Esophagus muscularis mucosa (tissue), 4 donors: ENCODE measurements around the gene PDE8A.

Experiments used
- EP300 ChIP-seq: sonication (generic); formaldehyde crosslinking; IDR thresholded peaks from one replicate; pipeline ENCODE4 v1.6.1; 2017; ENCODE audit warnings: antibody characterized with exemption
- POLR2AphosphoS5 ChIP-seq, 2 donors: sonication (generic); formaldehyde crosslinking; IDR thresholded peaks; one replicate each; pipeline ENCODE4 v1.6.1; 2017; ENCODE audit warnings: antibody characterized with exemption in 2 of 2
- TF ChIP-seq, protein P1 (sequence below), 3 experiments: fragments of 200-600 bp in 2 of 3; fragments of 450-650 bp in 1 of 3; sonication (generic) in 2 of 3; IDR thresholded peaks; one replicate each; pipeline ENCODE4 v1.5.1; 2017 to 2019; ENCODE audit warnings: antibody characterized with exemption in 3 of 3, mild to moderate bottlenecking in 2 of 3, moderate library complexity in 1 of 3

DNA sequence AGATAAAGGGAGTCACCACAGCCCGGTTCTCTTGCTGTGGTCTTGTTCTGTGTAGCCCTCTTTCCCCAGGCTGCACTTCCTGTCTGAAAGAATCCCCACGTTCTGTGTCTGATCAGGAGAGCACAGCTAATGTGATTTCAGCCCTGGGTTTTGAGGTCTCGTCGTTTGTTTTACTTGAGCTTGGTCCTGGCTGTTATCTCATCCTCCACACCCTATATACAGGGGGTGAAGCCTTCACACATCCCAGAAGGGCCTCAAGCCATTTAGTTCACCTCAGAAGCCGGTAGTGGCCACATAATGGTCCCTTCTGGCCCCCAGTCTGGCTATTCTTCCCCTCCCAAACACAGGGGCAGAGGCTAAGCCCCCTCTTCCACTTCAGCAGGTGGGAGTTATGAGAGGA, 115.6 kb downstream of the PDE8A start:
- TF ChIP-seq, protein P1, sequence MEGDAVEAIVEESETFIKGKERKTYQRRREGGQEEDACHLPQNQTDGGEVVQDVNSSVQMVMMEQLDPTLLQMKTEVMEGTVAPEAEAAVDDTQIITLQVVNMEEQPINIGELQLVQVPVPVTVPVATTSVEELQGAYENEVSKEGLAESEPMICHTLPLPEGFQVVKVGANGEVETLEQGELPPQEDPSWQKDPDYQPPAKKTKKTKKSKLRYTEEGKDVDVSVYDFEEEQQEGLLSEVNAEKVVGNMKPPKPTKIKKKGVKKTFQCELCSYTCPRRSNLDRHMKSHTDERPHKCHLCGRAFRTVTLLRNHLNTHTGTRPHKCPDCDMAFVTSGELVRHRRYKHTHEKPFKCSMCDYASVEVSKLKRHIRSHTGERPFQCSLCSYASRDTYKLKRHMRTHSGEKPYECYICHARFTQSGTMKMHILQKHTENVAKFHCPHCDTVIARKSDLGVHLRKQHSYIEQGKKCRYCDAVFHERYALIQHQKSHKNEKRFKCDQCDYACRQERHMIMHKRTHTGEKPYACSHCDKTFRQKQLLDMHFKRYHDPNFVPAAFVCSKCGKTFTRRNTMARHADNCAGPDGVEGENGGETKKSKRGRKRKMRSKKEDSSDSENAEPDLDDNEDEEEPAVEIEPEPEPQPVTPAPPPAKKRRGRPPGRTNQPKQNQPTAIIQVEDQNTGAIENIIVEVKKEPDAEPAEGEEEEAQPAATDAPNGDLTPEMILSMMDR (IDR thresholded peaks at IDR 0.05): no peak
- TF ChIP-seq POLR2AphosphoS5 (IDR thresholded peaks at IDR 0.05): no peak
- no peak for TF ChIP-seq EP300
